ENCODE data around the gene TGFBR1. TPM values are rescaled to one million over a fixed set of nuclear protein-coding genes. Genes with fewer than 3 reads are reported as not detected.

Gene TGFBR1
- total and polyA plus RNA-seq, 8 donors: 5.2 to 119 (median 21.8) TPM

- TF ChIP-seq CTCF (IDR thresholded peaks at IDR 0.05): no peak
- TF ChIP-seq POLR2AphosphoS5 (IDR thresholded peaks at IDR 0.05): no peak
- no peak for TF ChIP-seq EP300 (IDR thresholded peaks at IDR 0.05)
- no peak for TF ChIP-seq POLR2A (IDR thresholded peaks at IDR 0.05)
- peaks cover 3 to 68% (median 18%) of the 10 kb centered on the region in 4 donors for H3K36me3 ChIP-seq
- H3K9me3 ChIP-seq: no peaks in the 10 kb centered on the region
- no peak overlapping the region for H3K4me3 ChIP-seq
- H3K27ac ChIP-seq: peak overlapping the region in 2 of 5 donors; percentile 68 to 70
- intact Hi-C loops (cut with DNase I; ENCODE audit: low total_unique reads): no loop called here
- DNase-seq: no peak
- no peaks in the 10 kb centered on the region for H3K27me3 ChIP-seq
- 83 to 90% (median 89%) methylated on average over 2 of the region's 2 CpGs for WGBS, 5 donors
- H3K4me1 ChIP-seq: peaks cover 0 to 20% (median 9%) of the 10 kb centered on the region in 4 donors
These were observed 44.3 kb upstream of the TGFBR1 start for GRCh38 chr9:99060621-99061020.

- peaks cover 0 to 15% (median 8%) of the 10 kb centered on the region in 4 donors for H3K4me1 ChIP-seq
- peaks cover 5 to 61% (median 22%) of the 10 kb centered on the region in 4 donors for H3K36me3 ChIP-seq
- no peak overlapping the region for H3K27ac ChIP-seq
- TF ChIP-seq POLR2AphosphoS5 (IDR thresholded peaks at IDR 0.05) (no peak), EP300 (IDR thresholded peaks at IDR 0.05) (no peak), CTCF (IDR thresholded peaks at IDR 0.05) (no peak), POLR2A (IDR thresholded peaks at IDR 0.05) (no peak)
- intact Hi-C loops (cut with DNase I; ENCODE audit: low total_unique reads): no loop called here
- 88 to 100% (median 89%) methylated on average over 1 of the region's 1 CpG for WGBS, 5 donors
- no peak for DNase-seq
- H3K4me3 ChIP-seq: no peak overlapping the region
- H3K27me3 ChIP-seq: no peaks in the 10 kb centered on the region
- no peaks in the 10 kb centered on the region for H3K9me3 ChIP-seq
These were observed 42.4 kb upstream of the TGFBR1 start for GRCh38 chr9:99062549-99062948.

GRCh38 chr9:99063522-99063921 is 41.4 kb upstream of the TGFBR1 start:
- H3K27ac ChIP-seq: no peak overlapping the region
- TF ChIP-seq CTCF (IDR thresholded peaks at IDR 0.05) (no peak), POLR2A (IDR thresholded peaks at IDR 0.05) (no peak), POLR2AphosphoS5 (IDR thresholded peaks at IDR 0.05) (no peak), EP300 (IDR thresholded peaks at IDR 0.05) (no peak)
- H3K9me3 ChIP-seq: no peaks in the 10 kb centered on the region
- no peak overlapping the region for H3K4me3 ChIP-seq
- no peak for DNase-seq
- 86 to 98% (median 96%) methylated on average over 1 of the region's 1 CpG for WGBS, 5 donors
- H3K36me3 ChIP-seq: peaks cover 5 to 66% (median 24%) of the 10 kb centered on the region in 4 donors
- no peaks in the 10 kb centered on the region for H3K27me3 ChIP-seq
- intact Hi-C loops (cut with DNase I; ENCODE audit: low total_unique reads): no loop called here
- H3K4me1 ChIP-seq: peaks cover 0 to 10% (median 4%) of the 10 kb centered on the region in 4 donors

GRCh38 chr9:99066571-99066970 is 38.3 kb upstream of the TGFBR1 start:
- TF ChIP-seq POLR2AphosphoS5 (IDR thresholded peaks at IDR 0.05): no peak
- no peak for TF ChIP-seq CTCF (IDR thresholded peaks at IDR 0.05)
- no peak for TF ChIP-seq EP300 (IDR thresholded peaks at IDR 0.05)
- TF ChIP-seq POLR2A (IDR thresholded peaks at IDR 0.05): no peak
- no peak overlapping the region for H3K27ac ChIP-seq
- intact Hi-C loops (cut with DNase I; ENCODE audit: low total_unique reads): no loop called here
- H3K36me3 ChIP-seq: peaks cover 5 to 72% (median 27%) of the 10 kb centered on the region in 4 donors
- no peaks in the 10 kb centered on the region for H3K9me3 ChIP-seq
- H3K27me3 ChIP-seq: no peaks in the 10 kb centered on the region
- WGBS, 5 donors: 61 to 81% (median 73%) methylated on average over 3 of the region's 3 CpGs
- no peak overlapping the region for H3K4me3 ChIP-seq
- no peak for DNase-seq
- H3K4me1 ChIP-seq: no peaks in the 10 kb centered on the region
